Measurements from ENCODE around the gene INSYN2A.

The INSYN2A gene

GRCh38 chr10:127195041-127195506 lies 1.3 kb downstream of the INSYN2A start:
- no peak for DNase-seq

- DNase-seq, result no peak
Observed at GRCh38 chr10:127194599-127194998, 1.8 kb downstream of the INSYN2A start.

- DNase-seq, result no peak
Observed at GRCh38 chr10:127194111-127194510, 2.3 kb downstream of the INSYN2A start.

GRCh38 chr10:127193125-127193524 lies 3.3 kb downstream of the INSYN2A start:
- no peak for DNase-seq

GRCh38 chr10:127190427-127190826 lies 6.0 kb downstream of the INSYN2A start:
- DNase-seq, result no peak

GRCh38 chr10:127189226-127189625 lies 7.2 kb downstream of the INSYN2A start:
- no peak for DNase-seq

GRCh38 chr10:127186813-127187212 lies 9.6 kb downstream of the INSYN2A start:
- no peak for DNase-seq

GRCh38 chr10:127184582-127184981 lies 11.8 kb downstream of the INSYN2A start:
- DNase-seq, result no peak

- no peak for DNase-seq
Observed at GRCh38 chr10:127182161-127182560, 14.2 kb downstream of the INSYN2A start.

GRCh38 chr10:127179612-127180250 lies 16.7 kb downstream of the INSYN2A start:
- DNase-seq, result no peak

GRCh38 chr10:127176649-127177048 lies 19.7 kb downstream of the INSYN2A start:
- DNase-seq, result no peak

GRCh38 chr10:127175357-127176110 lies 20.9 kb downstream of the INSYN2A start:
- DNase-seq, result no peak

GRCh38 chr10:127174866-127175265 lies 21.5 kb downstream of the INSYN2A start:
- DNase-seq, result no peak

- DNase-seq, result no peak
Observed at GRCh38 chr10:127168261-127168660, 28.1 kb downstream of the INSYN2A start.

GRCh38 chr10:127162841-127163240 lies 33.5 kb downstream of the INSYN2A start:
- no peak for DNase-seq

GRCh38 chr10:127161482-127161881 lies 34.9 kb downstream of the INSYN2A start:
- no peak for DNase-seq

- DNase-seq, result no peak
Observed at GRCh38 chr10:127159648-127160245, 36.6 kb downstream of the INSYN2A start.

GRCh38 chr10:127158662-127159061 lies 37.7 kb downstream of the INSYN2A start:
- no peak for DNase-seq

- no peak for DNase-seq
Observed at GRCh38 chr10:127157506-127158200, 38.7 kb downstream of the INSYN2A start.

- no peak for DNase-seq
Observed at GRCh38 chr10:127157089-127157488, 39.3 kb downstream of the INSYN2A start.

- DNase-seq, result no peak
Observed at GRCh38 chr10:127154831-127155620, 41.4 kb downstream of the INSYN2A start.

- DNase-seq, result no peak
Observed at GRCh38 chr10:127153181-127153580, 43.2 kb downstream of the INSYN2A start.

All from CD4-positive, alpha-beta T cell treated with Interleukin-17A for 4 hours (primary cell).